WTC11 (cell line): ENCODE measurements around the gene TDRD3. TPM values are rescaled to one million over a fixed set of nuclear protein-coding genes. Genes with fewer than 3 reads are reported as not detected.

Experiments used
- AFF4 ChIP-seq: sonication (generic); formaldehyde crosslinking; IDR thresholded peaks from 2 replicates; pipeline ENCODE4 v1.8.1; 2023; ENCODE audit warnings: mild to moderate bottlenecking, missing genetic modification reagents, borderline replicate concordance
- ATF1 ChIP-seq: sonication (generic); formaldehyde crosslinking; IDR thresholded peaks from 2 replicates; pipeline ENCODE4 v1.8.1; 2023; ENCODE audit warnings: mild to moderate bottlenecking, moderate library complexity, missing genetic modification reagents
- ATF3 ChIP-seq: sonication (generic); formaldehyde crosslinking; conservative IDR thresholded peaks from 2 replicates; pipeline ENCODE4 v1.8.1; 2022; ENCODE audit warnings: mild to moderate bottlenecking, missing genetic modification reagents
- ATF6 ChIP-seq: sonication (generic); formaldehyde crosslinking; IDR thresholded peaks from 2 replicates; pipeline ENCODE4 v1.8.1; 2023; ENCODE audit warnings: mild to moderate bottlenecking, missing genetic modification reagents
- CBFB ChIP-seq: sonication (generic); formaldehyde crosslinking; IDR thresholded peaks from 2 replicates; pipeline ENCODE4 v1.8.1; 2022; ENCODE audit warnings: mild to moderate bottlenecking, low read depth, missing genetic modification reagents
- CREB1 ChIP-seq: sonication (generic); formaldehyde crosslinking; IDR thresholded peaks from 2 replicates; pipeline ENCODE4 v1.8.0; 2023; ENCODE audit warnings: mild to moderate bottlenecking, missing genetic modification reagents
- ESRRA ChIP-seq: sonication (generic); formaldehyde crosslinking; IDR thresholded peaks from 2 replicates; pipeline ENCODE4 v1.8.1; 2022; ENCODE audit warnings: mild to moderate bottlenecking, missing genetic modification reagents, borderline replicate concordance
- FOXK1 ChIP-seq: sonication (generic); formaldehyde crosslinking; IDR thresholded peaks from 2 replicates; pipeline ENCODE4 v1.8.0; 2022; ENCODE audit warnings: mild to moderate bottlenecking, moderate library complexity, missing genetic modification reagents
- IRF1 ChIP-seq: sonication (generic); formaldehyde crosslinking; IDR thresholded peaks from 2 replicates; pipeline ENCODE4 v1.8.0; 2023; ENCODE audit warnings: missing genetic modification reagents
- IRF2 ChIP-seq: sonication (generic); formaldehyde crosslinking; IDR thresholded peaks from 2 replicates; pipeline ENCODE4 v1.8.0; 2022; ENCODE audit warnings: low read depth, missing genetic modification reagents, borderline replicate concordance
- JAZF1 ChIP-seq: fragments of 250-450 bp; sonication (Bioruptor Pico); IDR thresholded peaks from 2 replicates; pipeline ENCODE4 v1.9.0; 2021; ENCODE audit warnings: moderate library complexity, mild to moderate bottlenecking, inconsistent platforms
- KAT7 ChIP-seq: sonication (generic); formaldehyde crosslinking; IDR thresholded peaks from 2 replicates; pipeline ENCODE4 v1.8.1; 2023; ENCODE audit warnings: missing genetic modification reagents, mild to moderate bottlenecking, borderline replicate concordance
- MAX ChIP-seq: sonication (generic); formaldehyde crosslinking; IDR thresholded peaks from 2 replicates; pipeline ENCODE4 v1.8.0; 2022; ENCODE audit warnings: mild to moderate bottlenecking, missing genetic modification reagents
- MLX ChIP-seq: sonication (generic); formaldehyde crosslinking; IDR thresholded peaks from 2 replicates; pipeline ENCODE4 v1.8.1; 2023; ENCODE audit warnings: mild to moderate bottlenecking, missing genetic modification reagents, moderate library complexity
- MYBL2 ChIP-seq: sonication (generic); formaldehyde crosslinking; IDR thresholded peaks from 2 replicates; pipeline ENCODE4 v1.8.1; 2023; ENCODE audit warnings: mild to moderate bottlenecking, moderate library complexity, missing genetic modification reagents
- NFATC4 ChIP-seq: fragments of 250-450 bp; sonication (Bioruptor Pico); IDR thresholded peaks from 2 replicates; pipeline ENCODE4 v1.9.0; 2021; ENCODE audit warnings: mild to moderate bottlenecking
- NFE2L1 ChIP-seq: sonication (generic); formaldehyde crosslinking; IDR thresholded peaks from 2 replicates; pipeline ENCODE4 v1.8.1; 2023; ENCODE audit warnings: missing genetic modification reagents
- NR3C1 ChIP-seq: sonication (generic); formaldehyde crosslinking; conservative IDR thresholded peaks from 2 replicates; pipeline ENCODE4 v1.8.1; 2023; ENCODE audit warnings: low read depth, mild to moderate bottlenecking, missing genetic modification reagents
- OVOL2 ChIP-seq: fragments of 250-450 bp; sonication (Bioruptor Pico); IDR thresholded peaks from 2 replicates; pipeline ENCODE4 v1.9.0; 2021; ENCODE audit warnings: mild to moderate bottlenecking, borderline replicate concordance
- PREB ChIP-seq: sonication (generic); formaldehyde crosslinking; IDR thresholded peaks from 2 replicates; pipeline ENCODE4 v1.8.1; 2022; ENCODE audit warnings: mild to moderate bottlenecking, missing genetic modification reagents, moderate library complexity, borderline replicate concordance
- RELA ChIP-seq: sonication (generic); formaldehyde crosslinking; IDR thresholded peaks from 2 replicates; pipeline ENCODE4 v1.8.1; 2022; ENCODE audit warnings: missing genetic modification reagents, mild to moderate bottlenecking, borderline replicate concordance
- RORB ChIP-seq: fragments of 250-450 bp; sonication (Bioruptor Pico); IDR thresholded peaks from 2 replicates; pipeline ENCODE4 v1.9.0; 2021; ENCODE audit warnings: mild to moderate bottlenecking
- SP1 ChIP-seq: sonication (generic); formaldehyde crosslinking; conservative IDR thresholded peaks from 2 replicates; pipeline ENCODE4 v1.8.1; 2022; ENCODE audit warnings: missing genetic modification reagents
- TEAD1 ChIP-seq: sonication (generic); formaldehyde crosslinking; IDR thresholded peaks from 2 replicates; pipeline ENCODE4 v1.8.0; 2022; ENCODE audit warnings: mild to moderate bottlenecking, missing genetic modification reagents
- ZNF138 ChIP-seq: sonication (generic); formaldehyde crosslinking; conservative IDR thresholded peaks from 2 replicates; pipeline ENCODE4 v1.8.1; 2022; ENCODE audit warnings: mild to moderate bottlenecking, moderate library complexity, missing genetic modification reagents
- ZNF219 ChIP-seq: sonication (generic); formaldehyde crosslinking; IDR thresholded peaks from 2 replicates; pipeline ENCODE4 v1.8.0; 2023; ENCODE audit warnings: missing genetic modification reagents, mild to moderate bottlenecking, borderline replicate concordance
- ZNF232 ChIP-seq: sonication (generic); formaldehyde crosslinking; IDR thresholded peaks from 2 replicates; pipeline ENCODE4 v1.8.0; 2022; ENCODE audit warnings: mild to moderate bottlenecking, missing genetic modification reagents
- ZNF423 ChIP-seq: fragments of 250-450 bp; sonication (Bioruptor Pico); IDR thresholded peaks from 2 replicates; pipeline ENCODE4 v2.1.2; 2022; ENCODE audit warnings: mild to moderate bottlenecking, moderate library complexity
- ZNF512 ChIP-seq: sonication (generic); formaldehyde crosslinking; IDR thresholded peaks from 2 replicates; pipeline ENCODE4 v1.8.1; 2022; ENCODE audit warnings: missing genetic modification reagents, borderline replicate concordance
- total RNA-seq: library from RNA; stranded (reverse); gene quantifications from 3 replicates; pipeline ENCODE4 v1.2.3, GENCODE V29; 2021

The TDRD3 gene
- total RNA-seq, 1 experiment from 2014 or later, result 19.5 TPM

GRCh38 chr13:60396783-60397703 is at the start of gene TDRD3 (continued):
- no peak; the same call in 1 of the 2 replicates for TF ChIP-seq AFF4 (CRISPR knock-in tag)
- TF ChIP-seq RORB, result no peak
- no peak for TF ChIP-seq ATF3 (CRISPR knock-in tag)
- TF ChIP-seq MAX (CRISPR knock-in tag), result no peak
- TF ChIP-seq ZNF512, result no peak
- no peak for TF ChIP-seq JAZF1
- no peak for TF ChIP-seq FOXK1 (CRISPR knock-in tag)
- TF ChIP-seq MLX, result no peak
- no peak for TF ChIP-seq ATF1
- TF ChIP-seq KAT7 (CRISPR knock-in tag), result no peak
- TF ChIP-seq RELA, result no peak
- no peak for TF ChIP-seq ZNF138
- TF ChIP-seq CBFB, result no peak
- TF ChIP-seq OVOL2 (CRISPR knock-in tag), result no peak
- TF ChIP-seq ZNF423 (CRISPR knock-in tag), result no peak
- 0 out of 2 replicates have a peak, but pooled peaks have one; percentile 4 for TF ChIP-seq SP1 (CRISPR knock-in tag)
- TF ChIP-seq TEAD1 (CRISPR knock-in tag), result peak; percentile 16; the same call in 1 of the 2 replicates
- no peak for TF ChIP-seq ESRRA (CRISPR knock-in tag)
- TF ChIP-seq IRF1 (CRISPR knock-in tag), result no peak
- no peak for TF ChIP-seq NFATC4 (CRISPR knock-in tag)
- no peak for TF ChIP-seq ZNF232 (CRISPR knock-in tag)
- no peak for TF ChIP-seq MYBL2
- no peak for TF ChIP-seq NR3C1 (CRISPR knock-in tag)
- TF ChIP-seq IRF2, result no peak
- no peak for TF ChIP-seq PREB (CRISPR knock-in tag)
- no peak for TF ChIP-seq ATF6 (CRISPR knock-in tag)
- no peak for TF ChIP-seq CREB1
- TF ChIP-seq NFE2L1, result no peak
- no peak for TF ChIP-seq ZNF219
